Activated CD8-positive, alpha-beta memory T cell treated with anti-CD3 and anti-CD28 coated beads for 4 hours (primary cell): ENCODE results near the gene EZR.

Experiments
- DNase-seq, 2 donors: peaks; one replicate each; pipeline ENCODE4 v3.0.0-alpha.2; 2020; ENCODE audit warnings: low read depth in 2 of 2

The EZR gene

DNA sequence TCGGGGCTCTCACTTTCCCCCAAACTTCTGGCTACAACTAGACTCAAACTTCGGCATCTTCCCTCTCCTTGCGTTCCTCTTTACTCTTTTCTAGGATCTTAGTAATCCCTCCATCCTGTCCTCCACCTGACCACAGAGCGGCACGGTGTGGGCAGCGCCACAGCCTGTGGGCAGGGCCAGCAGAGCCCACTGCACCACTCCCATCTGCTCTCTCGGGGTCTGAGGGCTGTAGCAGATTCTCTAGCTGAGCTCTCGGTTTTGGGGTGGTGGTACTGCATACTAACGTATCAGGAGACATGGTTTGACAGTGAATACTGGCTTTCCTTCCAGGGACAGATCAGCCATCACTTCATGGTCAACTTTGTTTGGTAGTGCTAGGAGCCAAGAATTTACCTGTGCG, 57.4 kb downstream of the EZR start:
- DNase-seq: no peak

DNA sequence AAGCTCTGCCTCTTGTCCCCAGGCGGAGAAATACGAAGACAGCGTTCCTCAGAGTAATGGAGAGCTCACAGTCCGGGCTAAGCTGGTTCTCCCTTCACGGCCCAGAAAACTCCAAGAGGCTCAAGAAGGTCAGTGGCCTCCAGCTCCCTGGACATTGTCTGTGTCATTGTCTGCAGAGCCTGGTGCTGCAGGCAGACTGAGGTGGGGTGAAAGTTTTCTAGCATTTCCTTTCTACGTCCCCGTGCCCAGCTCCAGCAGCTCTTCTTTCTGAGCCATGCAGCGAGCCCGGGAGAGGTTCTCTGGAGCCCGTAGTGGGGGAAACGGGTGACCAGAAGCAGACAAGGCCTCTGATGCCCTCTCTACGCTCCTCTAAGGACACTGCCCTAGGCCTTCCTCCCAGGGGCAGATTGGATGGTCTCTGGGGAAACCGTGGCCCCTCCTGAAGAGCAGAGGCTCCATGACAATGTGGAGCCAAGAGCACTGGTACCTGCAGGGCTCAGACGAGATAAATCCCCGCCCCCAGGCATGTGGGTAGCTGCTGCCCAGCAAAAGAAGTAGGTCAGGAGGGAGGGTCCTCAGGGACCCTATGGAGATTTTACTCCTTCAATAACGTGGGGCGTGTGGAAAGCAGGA, 58.4 kb downstream of the EZR start:
- DNase-seq: no peak

DNA sequence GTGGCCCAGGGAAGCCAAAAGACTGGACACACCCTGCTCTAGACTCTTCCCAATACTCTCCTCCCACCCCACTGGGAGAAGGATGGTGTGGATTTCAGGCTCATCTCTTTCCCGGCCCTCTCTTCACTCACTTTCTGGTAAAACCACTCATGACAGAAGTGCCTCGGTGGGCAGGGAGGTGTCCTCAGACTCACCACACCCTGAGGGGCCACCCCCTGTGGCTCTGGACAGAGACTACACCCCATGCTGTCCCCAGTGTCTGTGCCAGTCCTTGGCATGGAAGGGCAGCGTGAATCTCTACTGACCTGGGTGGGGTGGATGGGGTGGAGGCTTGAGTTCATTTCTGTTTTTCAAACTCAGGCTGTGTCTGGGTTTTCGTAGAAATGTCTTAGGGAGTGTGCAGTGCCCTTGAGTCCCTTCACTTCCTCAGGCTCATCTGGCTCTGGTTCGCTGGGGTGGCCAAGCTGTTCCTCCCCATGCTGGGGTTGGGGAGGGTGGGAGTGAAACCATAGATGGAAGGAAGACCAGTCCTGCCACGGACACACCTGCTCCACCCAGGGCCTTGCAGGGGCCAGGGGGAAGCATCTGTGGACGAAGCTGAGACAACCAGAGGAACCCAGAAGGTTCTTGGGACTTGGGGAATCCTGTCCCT, 59.1 kb downstream of the EZR start:
- DNase-seq: no peak

DNA sequence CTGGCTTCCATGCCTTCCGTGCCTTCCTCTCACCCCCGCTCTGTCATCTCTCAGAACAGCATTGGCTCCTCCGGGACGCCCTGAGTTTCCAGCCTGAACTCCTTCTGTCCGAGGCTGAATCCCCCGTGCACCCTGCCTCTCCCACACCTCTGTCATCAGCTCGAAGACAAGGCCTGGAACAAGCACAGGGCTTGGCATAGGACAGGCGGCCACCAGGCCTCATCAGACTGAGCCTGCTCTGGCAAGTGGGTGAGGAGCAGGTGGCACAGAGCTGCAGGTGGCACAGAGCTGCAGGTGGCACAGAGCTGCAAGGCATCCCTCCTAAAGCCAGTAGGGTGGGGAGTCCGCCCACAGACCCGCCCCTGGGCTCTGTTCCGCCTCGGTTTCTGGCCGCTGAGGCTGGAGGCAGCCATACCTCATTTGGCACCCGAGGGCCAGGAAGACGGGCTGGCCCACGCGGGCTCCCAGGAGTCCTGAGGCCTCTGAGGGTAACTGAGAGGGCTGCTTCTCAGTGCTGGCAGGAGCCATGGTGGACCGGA, 60.2 kb downstream of the EZR start:
- no peak for DNase-seq

DNA sequence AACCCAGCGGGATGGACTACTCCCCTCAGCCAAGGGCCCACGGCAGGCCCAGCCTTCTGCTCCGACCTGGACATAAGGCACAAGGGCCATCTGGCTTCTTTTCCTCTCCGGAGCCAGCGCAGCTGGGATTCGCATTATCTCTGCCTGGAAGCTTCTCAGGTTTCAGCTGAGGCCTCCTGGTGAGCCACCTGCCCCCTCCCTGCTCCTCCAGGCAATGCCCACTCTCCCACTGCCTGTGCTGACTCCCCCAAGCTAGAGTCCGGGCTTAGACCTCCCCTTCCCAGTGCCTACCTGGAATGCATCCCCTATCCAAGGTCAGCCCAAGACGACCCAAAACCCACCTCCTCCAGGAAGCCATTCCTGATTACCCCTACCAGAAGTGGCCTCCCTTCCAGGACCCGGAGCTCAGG, 60.7 kb downstream of the EZR start:
- DNase-seq: no peak

DNA sequence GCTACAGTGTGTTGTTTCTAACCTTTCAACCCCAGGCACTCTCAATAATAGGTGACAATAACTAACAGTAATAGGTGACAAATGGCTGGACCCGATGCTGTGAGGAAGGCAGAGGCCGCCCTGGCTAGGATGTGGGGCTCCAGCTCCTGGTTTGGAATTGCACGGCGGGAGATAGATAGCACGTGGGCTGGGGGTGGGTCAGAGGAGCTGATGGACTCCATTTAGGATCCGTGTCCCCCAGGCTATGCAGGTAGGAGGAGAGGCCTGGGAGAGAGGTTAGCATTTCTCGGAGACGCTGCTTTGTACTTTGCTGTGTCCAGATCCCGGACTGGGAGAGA, 61.4 kb downstream of the EZR start:
- DNase-seq: no peak

DNA sequence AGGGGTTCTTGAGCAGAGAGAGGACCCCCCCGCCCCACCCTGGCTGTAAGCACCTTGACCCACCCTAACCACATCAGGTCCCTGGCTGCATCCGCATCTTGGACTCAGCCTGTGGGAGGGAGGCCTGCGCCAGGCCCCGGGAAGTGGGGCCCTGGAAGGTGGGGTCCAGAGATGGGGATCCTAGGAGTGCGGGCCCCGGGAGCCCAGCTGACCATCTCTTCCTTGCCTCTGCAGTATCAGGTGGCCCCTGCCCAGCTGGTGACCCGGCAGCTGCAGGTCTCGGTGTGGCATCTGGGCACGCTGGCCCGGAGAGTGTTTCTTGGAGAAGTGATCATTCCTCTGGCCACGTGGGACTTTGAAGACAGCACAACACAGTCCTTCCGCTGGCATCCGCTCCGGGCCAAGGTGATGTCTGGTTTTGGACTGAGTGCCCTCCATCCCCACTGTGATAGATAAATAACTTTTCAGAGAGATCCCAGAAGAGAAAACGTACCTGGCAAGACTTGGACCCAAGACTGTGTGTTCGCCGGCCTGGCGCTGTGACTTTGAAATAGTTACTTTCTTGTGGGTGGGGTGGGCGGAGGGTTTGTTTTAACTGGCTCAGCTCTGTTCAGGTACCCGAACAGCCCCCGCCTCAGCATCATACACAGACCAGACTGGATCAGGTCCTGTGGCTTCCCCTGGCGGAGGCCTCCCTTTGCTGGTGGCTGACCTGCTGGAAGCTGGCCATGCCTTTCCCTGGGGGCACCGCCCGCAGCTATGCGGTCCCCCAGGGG, 62.0 kb downstream of the EZR start:
- no peak for DNase-seq

DNA sequence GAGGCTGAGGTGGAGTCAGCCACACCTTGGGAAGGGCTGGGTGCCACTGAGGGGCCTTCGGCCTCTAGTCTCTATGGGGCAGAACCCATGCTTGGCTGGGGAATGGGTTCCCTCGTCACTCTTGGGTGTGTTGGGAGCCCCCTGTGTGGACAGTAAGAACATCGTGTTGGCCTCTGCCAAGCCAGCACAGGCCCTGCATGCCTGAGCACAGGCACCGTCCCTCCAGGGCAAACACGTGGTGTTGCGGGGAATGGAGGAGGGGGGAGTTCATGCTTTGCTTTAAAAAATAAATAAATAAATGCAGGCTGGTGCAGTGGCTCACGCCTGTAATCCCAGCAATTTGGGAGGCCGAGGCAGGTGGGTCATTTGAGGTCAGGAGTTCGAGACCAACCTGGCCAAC, 63.0 kb downstream of the EZR start:
- DNase-seq: no peak

DNA sequence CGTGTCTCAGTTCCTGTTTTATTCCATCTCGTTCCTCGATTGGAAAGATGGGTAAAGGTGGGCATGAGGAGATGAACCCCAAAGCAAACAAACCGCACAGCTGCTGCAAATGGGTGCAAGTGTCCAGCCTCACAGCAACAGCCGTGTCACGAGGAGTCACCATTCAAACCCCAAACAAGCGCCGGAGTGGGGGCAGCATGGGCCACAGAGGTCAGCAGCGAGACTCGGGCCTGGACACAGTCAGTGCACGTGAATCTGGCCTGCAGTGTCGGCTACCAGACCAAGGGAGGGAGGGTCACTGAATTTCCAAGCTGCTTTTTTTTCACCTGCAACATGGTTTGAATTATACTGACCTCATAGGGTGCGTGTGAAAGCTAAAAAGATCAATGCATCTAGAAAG, 63.5 kb downstream of the EZR start:
- no peak for DNase-seq

DNA sequence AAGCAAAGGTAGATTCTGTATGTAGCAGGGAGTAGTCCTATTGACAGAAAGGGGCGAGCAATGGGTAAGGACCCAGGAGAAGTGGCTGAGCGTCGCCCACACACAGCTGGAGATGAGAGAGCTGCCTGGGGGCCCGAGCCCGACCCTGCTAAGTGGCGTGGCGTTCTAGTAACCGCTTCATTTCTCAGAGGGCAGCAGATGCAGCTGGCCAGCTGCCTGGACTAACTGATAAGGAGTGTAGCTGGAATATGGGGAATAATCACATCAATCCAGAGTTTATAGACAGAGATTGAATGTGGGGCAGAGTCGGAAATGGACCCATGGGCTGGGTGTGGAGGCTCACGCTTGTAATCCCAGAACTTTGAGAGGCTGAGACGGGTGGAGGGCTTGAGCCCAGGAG, 64.4 kb downstream of the EZR start:
- DNase-seq: no peak

DNA sequence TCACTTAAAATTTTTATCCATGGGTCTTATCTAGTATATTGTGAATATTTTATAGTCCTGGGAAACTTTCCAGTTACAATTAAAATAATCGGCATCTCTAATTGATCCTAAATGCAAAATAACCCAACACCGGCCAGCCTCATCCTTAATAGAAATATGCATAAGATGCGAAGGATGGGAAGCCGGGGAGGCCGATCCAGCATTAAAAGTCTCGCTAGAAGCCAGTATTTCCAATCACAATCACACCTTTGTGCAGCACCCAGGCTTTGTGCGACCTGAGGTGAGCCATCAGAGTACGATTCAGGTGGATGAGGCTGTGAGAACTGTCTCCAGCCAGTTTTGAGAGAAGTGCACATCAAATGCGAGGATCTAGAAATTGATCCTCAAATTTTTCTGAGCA, 65.4 kb downstream of the EZR start:
- no peak for DNase-seq

DNA sequence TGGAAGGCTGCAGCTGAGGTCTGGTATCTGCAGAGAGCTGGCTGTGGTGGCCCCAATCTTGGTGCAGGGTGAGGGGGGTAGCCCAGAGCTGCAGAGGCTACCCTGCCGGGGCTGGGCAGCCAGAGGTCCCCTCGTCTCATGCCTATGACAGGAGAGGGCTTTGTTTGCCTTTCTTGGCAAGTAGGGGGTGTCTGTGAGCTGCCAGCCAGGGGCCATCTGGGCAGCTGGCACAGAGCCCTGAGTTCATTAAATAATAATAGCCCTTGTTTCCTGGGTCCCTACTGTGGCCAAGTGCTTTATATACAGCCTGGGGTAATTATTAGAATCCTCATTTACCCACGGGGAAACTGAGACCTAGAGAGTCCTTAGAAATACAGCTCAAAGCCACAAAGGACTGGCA, 66.6 kb downstream of the EZR start:
- no peak for DNase-seq

DNA sequence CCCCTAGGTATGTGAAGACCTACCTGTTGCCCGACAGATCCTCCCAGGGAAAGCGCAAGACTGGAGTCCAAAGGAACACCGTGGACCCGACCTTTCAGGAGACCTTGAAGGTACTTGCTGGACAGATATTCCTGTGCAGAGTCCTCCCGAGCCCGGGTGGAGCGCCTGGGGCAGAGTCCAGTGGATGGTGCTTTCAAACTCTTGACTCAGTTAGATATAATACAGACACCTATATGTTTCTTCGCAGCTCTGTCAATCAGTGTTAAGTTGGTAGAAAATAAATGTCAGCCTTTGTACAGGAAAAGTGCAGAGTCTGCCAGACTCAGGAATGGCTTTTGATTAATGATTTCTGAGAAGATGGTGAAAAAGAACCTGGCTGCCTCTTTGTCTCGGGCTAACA, 67.2 kb downstream of the EZR start:
- no peak for DNase-seq

DNA sequence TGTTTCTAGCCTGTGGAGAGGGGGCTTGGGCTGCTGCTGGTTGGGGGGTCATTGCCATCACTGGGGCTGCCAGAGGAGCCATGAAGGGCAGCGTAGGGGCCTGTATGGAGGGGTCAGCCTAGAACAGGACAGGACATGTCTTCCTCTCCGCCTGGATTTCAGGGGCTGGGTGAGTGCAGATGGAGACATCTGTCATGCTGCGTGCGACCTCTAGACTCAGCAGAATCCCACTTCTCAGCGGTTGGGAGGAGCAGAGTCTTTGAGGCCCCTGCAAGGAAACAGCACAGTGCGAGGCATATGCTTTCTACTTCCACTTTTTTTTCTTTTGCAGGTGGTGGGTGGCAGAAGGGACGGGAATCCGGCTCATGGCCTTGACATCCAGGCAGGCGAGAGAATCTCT, 67.9 kb downstream of the EZR start:
- no peak for DNase-seq

DNA sequence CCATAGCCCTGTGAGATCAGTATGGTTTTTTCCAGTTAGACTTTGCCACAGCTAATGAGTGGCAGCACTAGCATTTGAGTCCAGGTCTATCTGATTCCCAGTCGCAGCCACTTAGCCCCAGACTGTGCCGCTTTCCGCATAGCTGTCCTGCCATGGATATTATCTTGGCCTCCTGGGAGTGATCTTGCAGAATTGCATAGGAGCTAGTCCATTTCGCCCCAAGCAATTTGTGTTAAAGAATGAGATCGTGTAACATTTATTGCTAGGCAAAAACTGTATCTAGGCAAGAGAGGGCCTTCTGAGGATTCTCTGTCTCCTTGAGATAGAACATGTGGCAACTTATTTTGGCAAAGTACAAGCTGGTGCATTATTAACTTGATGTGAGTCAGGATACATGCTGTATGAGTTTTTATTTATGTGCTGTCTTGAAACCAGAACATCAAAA, 74.2 kb downstream of the EZR start:
- no peak for DNase-seq

DNA sequence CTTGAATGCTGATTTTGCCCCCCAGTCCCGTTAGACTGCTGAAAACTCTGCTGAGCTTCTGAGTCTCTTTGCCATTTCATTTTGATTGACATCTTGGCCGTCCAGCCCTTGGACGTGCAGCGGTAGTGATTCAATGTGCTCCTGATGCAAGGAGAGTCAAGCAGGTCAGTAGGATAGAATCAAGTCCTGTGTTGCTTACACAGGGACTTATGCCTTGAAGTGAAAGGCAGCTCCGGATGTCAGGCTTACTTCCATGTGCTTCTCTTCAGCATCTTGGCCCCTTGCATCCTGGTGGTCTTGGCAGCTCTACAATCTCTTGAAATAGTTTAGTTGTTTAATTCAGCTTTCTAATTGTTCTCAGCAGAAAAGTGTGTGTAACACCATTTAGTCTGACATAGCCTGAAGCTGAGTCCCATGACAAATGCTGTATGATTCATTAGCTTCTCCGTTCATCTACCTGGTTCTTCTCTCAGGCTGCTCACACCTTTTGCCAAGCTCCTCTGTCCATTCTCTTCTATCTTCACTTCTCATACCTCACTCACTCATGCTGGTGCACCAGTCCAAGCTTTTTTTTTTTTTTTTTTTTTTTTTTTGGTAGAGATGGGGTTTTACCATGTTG, 76.0 kb downstream of the EZR start:
- no peak for DNase-seq

DNA sequence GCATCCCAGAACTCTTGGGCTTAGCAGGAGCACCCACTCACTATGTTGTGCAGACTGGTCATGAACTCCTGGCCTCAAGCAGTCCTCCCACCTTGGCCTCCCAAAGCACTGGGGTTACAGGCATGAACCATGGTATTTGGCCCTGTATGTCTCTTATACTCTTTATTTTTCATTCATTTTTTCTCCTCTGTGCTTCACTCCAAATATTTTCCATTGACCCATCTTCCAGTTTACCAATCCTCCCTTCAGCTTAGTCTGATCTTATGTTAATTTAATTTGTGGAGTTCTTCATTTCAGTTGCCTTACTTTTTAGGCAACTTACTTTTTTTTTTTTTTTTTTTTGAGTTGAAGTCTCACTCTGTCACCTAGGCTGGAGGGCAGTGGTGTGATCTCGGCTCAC, 79.5 kb downstream of the EZR start:
- DNase-seq: no peak

DNA sequence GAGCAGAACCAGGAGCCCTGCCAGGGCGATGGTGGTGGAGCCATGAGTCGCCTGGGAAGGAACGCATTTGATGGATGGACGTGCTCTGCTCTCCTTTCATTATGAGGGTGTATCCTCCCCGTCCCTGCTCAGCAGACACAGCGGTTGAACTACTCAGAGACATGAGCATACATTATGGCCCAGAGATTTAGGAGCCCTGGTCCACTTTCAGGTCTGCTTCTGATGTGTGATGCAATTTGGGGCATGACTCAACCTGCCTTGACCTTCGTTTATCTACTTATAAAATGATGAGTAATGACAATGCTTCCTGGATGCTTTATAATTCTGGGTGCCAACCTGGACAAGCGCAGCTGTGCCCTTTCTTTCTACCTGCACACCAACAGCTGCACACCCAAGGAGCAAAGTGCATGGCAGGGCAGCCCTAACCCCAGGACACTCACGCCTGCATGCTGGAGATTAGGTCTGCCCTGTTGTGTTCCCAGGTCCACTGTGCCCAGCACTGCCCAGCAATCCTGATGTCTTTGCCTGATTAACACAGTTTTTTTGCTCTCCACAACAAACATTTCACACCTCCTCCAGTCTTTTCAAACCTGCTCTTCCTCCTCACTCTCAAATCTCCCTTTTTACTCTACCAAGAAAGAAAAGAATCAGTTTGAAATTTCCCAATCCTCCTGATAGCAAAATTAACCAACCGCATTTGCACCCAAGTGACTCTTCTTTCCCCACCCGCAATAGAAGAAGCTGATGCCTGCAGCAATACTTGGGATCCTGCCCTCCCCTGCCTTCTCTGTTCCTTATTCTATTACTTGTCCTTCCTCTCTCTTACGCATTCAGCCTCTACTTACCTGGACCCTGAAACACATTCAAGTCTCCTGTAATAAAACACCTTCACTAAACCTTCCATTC, 81.2 kb downstream of the EZR start:
- DNase-seq: no peak

DNA sequence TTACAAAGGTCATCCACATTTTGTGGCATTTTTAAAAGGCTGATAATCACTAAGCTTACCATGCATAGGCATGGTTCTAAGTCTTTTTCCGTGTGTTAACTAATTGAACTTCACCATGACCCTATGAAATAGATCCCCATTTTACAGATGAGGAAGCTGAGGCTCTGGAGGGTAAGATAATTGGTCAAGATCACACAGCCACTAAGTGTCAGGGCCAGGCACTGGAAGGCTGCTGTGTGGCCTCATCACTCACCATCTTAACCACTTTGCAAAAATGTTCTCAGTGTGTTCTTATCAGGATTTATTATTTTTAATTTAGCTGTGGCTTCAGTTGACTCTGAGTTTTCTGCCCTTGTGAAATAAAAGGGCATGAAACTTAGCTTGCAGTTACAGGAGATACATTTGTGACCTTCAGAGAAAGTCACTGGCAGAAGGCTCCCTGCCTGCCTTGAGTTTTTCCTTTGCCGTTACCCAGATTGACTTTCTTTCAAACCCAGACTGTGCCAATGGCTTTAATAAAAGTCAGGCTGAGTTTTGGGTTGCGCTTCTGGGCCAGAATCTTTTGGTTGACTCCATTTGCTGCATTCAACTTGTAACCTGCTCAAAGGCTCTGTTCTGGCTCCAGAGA, 82.0 kb downstream of the EZR start:
- DNase-seq: no peak

DNA sequence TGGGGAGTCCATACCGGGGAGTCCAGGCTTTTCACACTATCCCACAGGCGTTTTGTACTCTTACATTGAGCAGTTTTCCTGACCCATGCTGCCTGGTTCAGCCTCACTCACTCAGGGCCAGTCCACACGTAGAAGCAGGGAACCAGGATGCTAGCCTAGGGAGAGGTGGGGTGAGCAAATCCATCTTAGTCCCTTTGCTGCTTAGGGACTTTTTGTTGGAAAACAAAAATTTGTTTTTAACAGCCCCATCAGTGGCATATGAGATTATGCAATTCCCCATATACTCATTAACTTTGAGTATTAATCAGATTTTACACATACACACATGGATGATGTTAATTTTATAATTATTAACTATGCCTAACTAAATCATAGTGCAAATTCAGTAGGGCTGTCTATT, 84.2 kb downstream of the EZR start:
- no peak for DNase-seq

DNA sequence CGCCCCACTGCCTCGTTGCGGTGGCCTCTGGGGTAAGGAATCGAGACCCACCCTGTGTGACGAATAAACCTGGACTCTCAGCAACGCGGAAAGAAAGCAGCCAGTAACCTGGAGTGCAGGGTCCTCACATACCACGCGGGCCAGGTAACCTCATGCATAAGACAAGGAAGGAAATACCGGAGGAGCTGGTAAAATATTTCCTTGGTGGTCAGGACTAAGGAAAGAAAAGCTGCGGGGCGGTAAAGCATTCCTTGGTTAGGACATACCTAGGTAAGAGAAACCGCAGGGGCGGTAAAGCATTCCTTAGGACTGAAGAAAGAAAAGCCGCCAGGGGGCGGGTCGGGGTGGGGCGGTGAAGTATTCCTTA, 88.6 kb downstream of the EZR start:
- DNase-seq: no peak
